ES-I3 (cell line): ENCODE data around the gene LCN6.

Experiments
- H3K36me3 ChIP-seq: 2 replicates; pipeline ENCODE4 v1.6.1; 2013; ENCODE audit warnings: mild to moderate bottlenecking, low read length, control low read depth, moderate library complexity; ENCODE audit not compliant: insufficient read depth
- H3K4me1 ChIP-seq: 2 replicates; pipeline ENCODE4 v1.6.1; 2013; ENCODE audit warnings: mild to moderate bottlenecking, control low read depth, low read length; ENCODE audit not compliant: insufficient read depth
- H3K9ac ChIP-seq: 2 replicates; pipeline ENCODE4 v1.6.1; 2013; ENCODE audit warnings: low read depth, mild to moderate bottlenecking, low read length, moderate library complexity
- H3K9me3 ChIP-seq: 2 replicates; pipeline ENCODE4 v1.6.1; 2013; ENCODE audit warnings: mild to moderate bottlenecking, low read length, moderate library complexity; ENCODE audit not compliant: control insufficient read depth, insufficient read depth

LCN6 gene

GRCh38 chr9:136700304-136700703 lies 48.0 kb downstream of the LCN6 start:
- Histone ChIP-seq H3K9ac (no peak overlapping the region), H3K9me3 (no peaks in the 10 kb centered on the region), H3K36me3 (no peaks in the 10 kb centered on the region), H3K4me1 (peaks cover 6% of the 10 kb centered on the region; the same call in 1 of the 2 replicates)

- peaks cover 6% of the 10 kb centered on the region; the same call in 1 of the 2 replicates for H3K4me1 ChIP-seq
- no peaks in the 10 kb centered on the region for H3K9me3 ChIP-seq
- H3K36me3 ChIP-seq: no peaks in the 10 kb centered on the region
- H3K9ac ChIP-seq: no peak overlapping the region
Measured at GRCh38 chr9:136698635-136699246, 49.6 kb downstream of the LCN6 start.

GRCh38 chr9:136697821-136698526 lies 50.4 kb downstream of the LCN6 start:
- no peak overlapping the region for H3K9ac ChIP-seq
- peaks cover 6% of the 10 kb centered on the region; the same call in 1 of the 2 replicates for H3K4me1 ChIP-seq
- H3K9me3 ChIP-seq: no peaks in the 10 kb centered on the region
- no peaks in the 10 kb centered on the region for H3K36me3 ChIP-seq

GRCh38 chr9:136697146-136697820 lies 51.0 kb downstream of the LCN6 start:
- peaks cover 6% of the 10 kb centered on the region; the same call in 1 of the 2 replicates for H3K4me1 ChIP-seq
- no peaks in the 10 kb centered on the region for H3K9me3 ChIP-seq
- H3K36me3 ChIP-seq: no peaks in the 10 kb centered on the region
- no peak overlapping the region for H3K9ac ChIP-seq

- H3K36me3 ChIP-seq: no peaks in the 10 kb centered on the region
- H3K9me3 ChIP-seq: no peaks in the 10 kb centered on the region
- H3K9ac ChIP-seq: no peak overlapping the region
- peaks cover 6% of the 10 kb centered on the region; the same call in 1 of the 2 replicates for H3K4me1 ChIP-seq
Measured at GRCh38 chr9:136696502-136696901, 51.8 kb downstream of the LCN6 start.

GRCh38 chr9:136695955-136696354 lies 52.4 kb downstream of the LCN6 start:
- H3K4me1 ChIP-seq: peaks cover 2% of the 10 kb centered on the region; the same call in 1 of the 2 replicates
- H3K36me3 ChIP-seq: no peaks in the 10 kb centered on the region
- H3K9me3 ChIP-seq: no peaks in the 10 kb centered on the region
- H3K9ac ChIP-seq: no peak overlapping the region

GRCh38 chr9:136695435-136695895 lies 52.9 kb downstream of the LCN6 start:
- Histone ChIP-seq H3K9me3 (no peaks in the 10 kb centered on the region), H3K4me1 (no peaks in the 10 kb centered on the region; the same call in 1 of the 2 replicates), H3K9ac (no peak overlapping the region), H3K36me3 (no peaks in the 10 kb centered on the region)

- Histone ChIP-seq H3K9me3 (no peaks in the 10 kb centered on the region), H3K4me1 (no peaks in the 10 kb centered on the region; the same call in 1 of the 2 replicates), H3K9ac (no peak overlapping the region), H3K36me3 (no peaks in the 10 kb centered on the region)
Measured at GRCh38 chr9:136694872-136695247, 53.5 kb downstream of the LCN6 start.

GRCh38 chr9:136694163-136694871 lies 54.0 kb downstream of the LCN6 start:
- H3K4me1 ChIP-seq: no peaks in the 10 kb centered on the region; the same call in 1 of the 2 replicates
- no peaks in the 10 kb centered on the region for H3K36me3 ChIP-seq
- no peaks in the 10 kb centered on the region for H3K9me3 ChIP-seq
- no peak overlapping the region for H3K9ac ChIP-seq
